H9 (cell line): Measurements from ENCODE around the gene APBA2. TPM values are rescaled to one million over a fixed set of nuclear protein-coding genes. Genes with fewer than 3 reads are reported as not detected.

Experiments used
- DNase-seq: peaks from one replicate; pipeline ENCODE4 v3.0.0-alpha.2; 2017
- H2AFZ ChIP-seq: one replicate; pipeline ENCODE4 v1.6.1; 2013; ENCODE audit warnings: mild to moderate bottlenecking, low read length, control low read depth, moderate library complexity
- H2AK5ac ChIP-seq: 2 replicates; pipeline ENCODE4 v1.6.1; 2013; ENCODE audit warnings: low read length, control low read depth, mixed read lengths; ENCODE audit not compliant: insufficient read length
- H2BK120ac ChIP-seq: one replicate; pipeline ENCODE4 v1.6.1; 2013; ENCODE audit warnings: low read depth, mild to moderate bottlenecking, low read length, control low read depth, inconsistent platforms; ENCODE audit not compliant: poor library complexity, severe bottlenecking
- H2BK12ac ChIP-seq: 2 replicates; pipeline ENCODE4 v1.6.1; 2013; ENCODE audit warnings: low read length, control low read depth, mixed read lengths, low read depth; ENCODE audit not compliant: insufficient read length
- H2BK15ac ChIP-seq: 2 replicates; pipeline ENCODE4 v1.6.1; 2013; ENCODE audit warnings: low read depth, low read length, control low read depth
- H2BK20ac ChIP-seq: one replicate; pipeline ENCODE4 v1.6.1; 2013; ENCODE audit warnings: low read depth, mild to moderate bottlenecking, low read length, control low read depth, inconsistent platforms; ENCODE audit not compliant: poor library complexity, severe bottlenecking
- H2BK5ac ChIP-seq: 2 replicates; pipeline ENCODE4 v1.6.1; 2013; ENCODE audit warnings: low read length, control low read depth, mixed read lengths; ENCODE audit not compliant: insufficient read length
- H3K14ac ChIP-seq: 2 replicates; pipeline ENCODE4 v1.6.1; 2013; ENCODE audit warnings: low read length, control low read depth; ENCODE audit not compliant: insufficient read depth
- H3K18ac ChIP-seq: 2 replicates; pipeline ENCODE4 v1.6.1; 2013; ENCODE audit warnings: low read depth, mild to moderate bottlenecking, mixed read lengths, low read length, control low read depth; ENCODE audit not compliant: insufficient read length
- H3K23ac ChIP-seq: 2 replicates; pipeline ENCODE4 v1.6.1; 2013; ENCODE audit warnings: low read length, control low read depth, mixed read lengths, low read depth; ENCODE audit not compliant: insufficient read length
- H3K23me2 ChIP-seq: 2 replicates; pipeline ENCODE4 v1.6.1; 2013; ENCODE audit warnings: low read depth, mild to moderate bottlenecking, mixed read lengths, low read length, control low read depth; ENCODE audit not compliant: insufficient read length, poor library complexity, severe bottlenecking
- H3K27ac ChIP-seq: 2 replicates; pipeline ENCODE4 v1.5.1; 2013; ENCODE audit warnings: low read length, control low read depth, mixed read lengths, low read depth; ENCODE audit not compliant: insufficient read length
- H3K27me3 ChIP-seq: 2 replicates; pipeline ENCODE4 v1.6.1; 2013; ENCODE audit warnings: low read length, control low read depth, inconsistent platforms; ENCODE audit not compliant: insufficient read depth
- H3K4ac ChIP-seq: 2 replicates; pipeline ENCODE4 v1.6.1; 2013; ENCODE audit warnings: low read depth, mild to moderate bottlenecking, control low read depth, inconsistent platforms, low read length, moderate library complexity
- H3K4me1 ChIP-seq: 2 replicates; pipeline ENCODE4 v1.6.1; 2013; ENCODE audit warnings: low read length, control low read depth, inconsistent platforms; ENCODE audit not compliant: insufficient read depth
- H3K4me2 ChIP-seq: 2 replicates; pipeline ENCODE4 v1.6.1; 2013; ENCODE audit warnings: low read length, control low read depth, mixed read lengths; ENCODE audit not compliant: insufficient read length, insufficient read depth
- H3K56ac ChIP-seq: 2 replicates; pipeline ENCODE4 v1.6.1; 2013; ENCODE audit warnings: low read depth, mild to moderate bottlenecking, mixed read lengths, low read length, control low read depth; ENCODE audit not compliant: insufficient read length
- H3K79me1 ChIP-seq: 2 replicates; pipeline ENCODE4 v1.6.1; 2013; ENCODE audit warnings: low read depth, mild to moderate bottlenecking, moderate library complexity, low read length, control low read depth, inconsistent platforms; ENCODE audit not compliant: insufficient read depth, poor library complexity, severe bottlenecking
- H3K79me2 ChIP-seq: 2 replicates; pipeline ENCODE4 v1.6.1; 2013; ENCODE audit warnings: low read length, control low read depth, inconsistent platforms; ENCODE audit not compliant: insufficient read depth
- H3K9ac ChIP-seq: 2 replicates; pipeline ENCODE4 v1.6.1; 2013; ENCODE audit warnings: low read length, control low read depth, mixed read lengths; ENCODE audit not compliant: insufficient read length; ENCODE audit errors: extremely low read depth
- H3K9me3 ChIP-seq: one replicate; pipeline ENCODE4 v1.6.1; 2013; ENCODE audit warnings: low read depth, low read length, inconsistent platforms; ENCODE audit not compliant: control insufficient read depth
- H3T11ph ChIP-seq: one replicate; pipeline ENCODE4 v1.6.1; 2013; ENCODE audit warnings: mild to moderate bottlenecking, low read length, control low read depth, inconsistent platforms
- H4K20me1 ChIP-seq: one replicate; pipeline ENCODE4 v1.6.1; 2013; ENCODE audit not compliant: control insufficient read depth, insufficient read length, insufficient read depth
- H4K5ac ChIP-seq: 2 replicates; pipeline ENCODE4 v1.6.1; 2013; ENCODE audit warnings: low read depth, mild to moderate bottlenecking, mixed read lengths, low read length, control low read depth; ENCODE audit not compliant: insufficient read length
- H4K8ac ChIP-seq: replicated peaks from 2 replicates; pipeline ENCODE4 v1.6.1; 2013; ENCODE audit warnings: low read length, control low read depth, mixed read lengths, low read depth; ENCODE audit not compliant: insufficient read length
- H4K91ac ChIP-seq: 2 replicates; pipeline ENCODE4 v1.6.1; 2013; ENCODE audit warnings: low read depth, mild to moderate bottlenecking, moderate library complexity, mixed read lengths, low read length, control low read depth; ENCODE audit not compliant: insufficient read length
- H3K27ac Mint-ChIP-seq, 3 experiments: 2 replicates in 2 of 3; 3 replicates in 1 of 3; pipeline ENCODE4 v1.8.0; 2020 to 2021; ENCODE audit warnings: mixed read lengths in 3 of 3, mild to moderate bottlenecking in 1 of 3, moderate library complexity in 1 of 3
- H3K27me3 Mint-ChIP-seq: 2 replicates; pipeline ENCODE4 v1.8.0; 2021; ENCODE audit warnings: low read depth, mild to moderate bottlenecking, moderate library complexity, mixed read lengths
- H3K36me3 Mint-ChIP-seq, 3 experiments: 2 replicates in 2 of 3; 3 replicates in 1 of 3; pipeline ENCODE4 v1.8.0; 2020 to 2021; ENCODE audit warnings: low read depth in 3 of 3, mixed read lengths in 3 of 3; ENCODE audit not compliant: insufficient read depth in 1 of 3
- H3K4me1 Mint-ChIP-seq, 2 experiments: 2 replicates each; pipeline ENCODE4 v1.8.0; 2020; ENCODE audit warnings: mixed read lengths in 2 of 2
- H3K4me3 Mint-ChIP-seq, 2 experiments: 2 replicates in 1 of 2; 3 replicates in 1 of 2; pipeline ENCODE4 v1.8.0; 2020 to 2021; ENCODE audit warnings: mild to moderate bottlenecking in 2 of 2, mixed read lengths in 2 of 2, moderate library complexity in 1 of 2
- H3K9me3 Mint-ChIP-seq, 2 experiments: 2 replicates in 1 of 2; 3 replicates in 1 of 2; pipeline ENCODE4 v1.8.0; 2020; ENCODE audit warnings: mild to moderate bottlenecking in 2 of 2, mixed read lengths in 2 of 2, moderate library complexity in 1 of 2
- WGBS: extraction: QIAGEN DNeasy Blood & Tissue Kit; methylation state at CpG from one replicate; pipeline ENCODE4 v1.1.7; 2013; ENCODE audit warnings: missing lambda C conversion rate, low lambda C conversion rate, mixed read lengths; ENCODE audit not compliant: insufficient read length; ENCODE audit errors: extremely low coverage; 5-methylcytosine and 5-hydroxymethylcytosine counted together
- total RNA-seq: library from RNA; stranded (reverse); gene quantifications from 2 replicates; pipeline ENCODE4 v1.2.1, GENCODE V29; 2021
- TF ChIP-seq, protein P1 (sequence below): fragments of 200-600 bp; sonication (generic); conservative IDR thresholded peaks from 3 replicates; pipeline ENCODE4 v1.8.0; 2021; ENCODE audit warnings: antibody characterized with exemption, mild to moderate bottlenecking

APBA2 gene
- total RNA-seq, 1 experiment from 2014 or later = 14.3 TPM

DNA sequence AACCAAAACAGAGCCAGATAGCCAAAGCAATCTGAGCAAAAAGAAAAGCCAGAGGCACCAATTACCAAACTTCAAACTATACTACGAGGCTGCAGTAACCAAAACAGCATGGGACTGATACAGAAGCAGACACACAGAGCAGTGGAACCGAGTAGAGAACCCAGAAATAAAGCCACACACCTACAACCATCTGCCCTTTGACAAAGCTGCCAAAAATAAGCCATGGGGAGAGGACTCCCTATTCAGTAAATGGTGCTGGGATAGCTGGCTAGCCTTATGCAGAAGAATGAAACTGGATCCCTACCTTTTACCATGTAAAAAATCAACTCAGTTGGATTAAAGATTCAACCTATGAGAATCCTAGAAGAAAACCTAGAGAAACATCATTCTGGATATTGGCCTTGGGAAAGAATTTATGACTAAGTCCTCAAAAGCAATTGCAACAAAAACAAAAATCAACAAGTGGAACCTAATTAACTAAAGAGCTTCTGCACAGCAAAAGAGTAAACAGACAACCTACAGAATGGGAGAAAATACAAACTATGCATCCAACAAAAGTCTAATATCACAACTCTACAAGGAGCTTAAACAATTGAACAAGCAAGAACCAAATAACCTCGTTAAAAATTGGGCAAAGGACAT, 95.1 kb downstream of the APBA2 start:
- Histone ChIP-seq H2AFZ (no peak overlapping the region), H2BK5ac (no peak overlapping the region), H3K27ac (no peak overlapping the region), H4K8ac (no peak overlapping the region), H3K14ac (no peak overlapping the region), H3K9ac (no peak overlapping the region), H3T11ph (no peak overlapping the region), H2BK120ac (no peak overlapping the region), H3K4me1 (no peaks in the 10 kb centered on the region), H3K4ac (no peak overlapping the region), H3K9me3 (no peaks in the 10 kb centered on the region), H2AK5ac (no peak overlapping the region), H3K4me2 (no peak overlapping the region), H3K23me2 (no peaks in the 10 kb centered on the region), H3K23ac (no peak overlapping the region), H3K79me1 (no peaks in the 10 kb centered on the region), H4K5ac (no peak overlapping the region), H3K79me2 (no peaks in the 10 kb centered on the region), H3K56ac (no peak overlapping the region), H2BK20ac (no peak overlapping the region), H3K18ac (no peak overlapping the region), H4K20me1 (no peaks in the 10 kb centered on the region), H3K27me3 (no peaks in the 10 kb centered on the region), H4K91ac (no peak overlapping the region), H2BK12ac (no peak overlapping the region), H2BK15ac (no peak overlapping the region)
- no CpG with 5 or more reads among the region's 3 CpGs for WGBS
- Mint-ChIP-seq H3K4me1 (peaks cover 17 to 26% of the 10 kb centered on the region in 2 experiments), H3K9me3 (no peaks in the 10 kb centered on the region), H3K4me3 (no peak overlapping the region), H3K36me3 (no peaks in the 10 kb centered on the region), H3K27ac (no peak overlapping the region), H3K27me3 (no peaks in the 10 kb centered on the region; the same call in 1 of the 2 replicates)
- no peak for DNase-seq
- TF ChIP-seq, protein P1, sequence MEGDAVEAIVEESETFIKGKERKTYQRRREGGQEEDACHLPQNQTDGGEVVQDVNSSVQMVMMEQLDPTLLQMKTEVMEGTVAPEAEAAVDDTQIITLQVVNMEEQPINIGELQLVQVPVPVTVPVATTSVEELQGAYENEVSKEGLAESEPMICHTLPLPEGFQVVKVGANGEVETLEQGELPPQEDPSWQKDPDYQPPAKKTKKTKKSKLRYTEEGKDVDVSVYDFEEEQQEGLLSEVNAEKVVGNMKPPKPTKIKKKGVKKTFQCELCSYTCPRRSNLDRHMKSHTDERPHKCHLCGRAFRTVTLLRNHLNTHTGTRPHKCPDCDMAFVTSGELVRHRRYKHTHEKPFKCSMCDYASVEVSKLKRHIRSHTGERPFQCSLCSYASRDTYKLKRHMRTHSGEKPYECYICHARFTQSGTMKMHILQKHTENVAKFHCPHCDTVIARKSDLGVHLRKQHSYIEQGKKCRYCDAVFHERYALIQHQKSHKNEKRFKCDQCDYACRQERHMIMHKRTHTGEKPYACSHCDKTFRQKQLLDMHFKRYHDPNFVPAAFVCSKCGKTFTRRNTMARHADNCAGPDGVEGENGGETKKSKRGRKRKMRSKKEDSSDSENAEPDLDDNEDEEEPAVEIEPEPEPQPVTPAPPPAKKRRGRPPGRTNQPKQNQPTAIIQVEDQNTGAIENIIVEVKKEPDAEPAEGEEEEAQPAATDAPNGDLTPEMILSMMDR = no peak
